ENCODE results near the gene DDX50. TPM values are rescaled to one million over a fixed set of nuclear protein-coding genes. Genes with fewer than 3 reads are reported as not detected.

Gene DDX50, protein sequence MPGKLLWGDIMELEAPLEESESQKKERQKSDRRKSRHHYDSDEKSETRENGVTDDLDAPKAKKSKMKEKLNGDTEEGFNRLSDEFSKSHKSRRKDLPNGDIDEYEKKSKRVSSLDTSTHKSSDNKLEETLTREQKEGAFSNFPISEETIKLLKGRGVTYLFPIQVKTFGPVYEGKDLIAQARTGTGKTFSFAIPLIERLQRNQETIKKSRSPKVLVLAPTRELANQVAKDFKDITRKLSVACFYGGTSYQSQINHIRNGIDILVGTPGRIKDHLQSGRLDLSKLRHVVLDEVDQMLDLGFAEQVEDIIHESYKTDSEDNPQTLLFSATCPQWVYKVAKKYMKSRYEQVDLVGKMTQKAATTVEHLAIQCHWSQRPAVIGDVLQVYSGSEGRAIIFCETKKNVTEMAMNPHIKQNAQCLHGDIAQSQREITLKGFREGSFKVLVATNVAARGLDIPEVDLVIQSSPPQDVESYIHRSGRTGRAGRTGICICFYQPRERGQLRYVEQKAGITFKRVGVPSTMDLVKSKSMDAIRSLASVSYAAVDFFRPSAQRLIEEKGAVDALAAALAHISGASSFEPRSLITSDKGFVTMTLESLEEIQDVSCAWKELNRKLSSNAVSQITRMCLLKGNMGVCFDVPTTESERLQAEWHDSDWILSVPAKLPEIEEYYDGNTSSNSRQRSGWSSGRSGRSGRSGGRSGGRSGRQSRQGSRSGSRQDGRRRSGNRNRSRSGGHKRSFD
- polyA plus RNA-seq (2011; rRNA removed), result 40.9 and 60.8 TPM in 2 replicates
- polyA minus RNA-seq (2011; rRNA and poly(A)+ RNA removed), result 23.9 and 38.5 TPM in 2 replicates

- Histone ChIP-seq H3K4me3 (ENCODE audit: low read depth, low read length) (peak within 1 kb of the TSS; percentile 93), H3K9me3 (ENCODE audit: control insufficient read depth, insufficient read depth, low read length) (no peaks in the 10 kb centered on the region; the same call in 1 of the 2 replicates), H3K27me3 (ENCODE audit: control insufficient read depth, insufficient read depth, low read length) (no peaks in the 10 kb centered on the region), H3K27ac (ENCODE audit: low read depth, low read length) (peak within 1 kb of the TSS; percentile 97)
- CTCF ChIA-PET, result no interaction called here
- TF ChIP-seq, protein P1, sequence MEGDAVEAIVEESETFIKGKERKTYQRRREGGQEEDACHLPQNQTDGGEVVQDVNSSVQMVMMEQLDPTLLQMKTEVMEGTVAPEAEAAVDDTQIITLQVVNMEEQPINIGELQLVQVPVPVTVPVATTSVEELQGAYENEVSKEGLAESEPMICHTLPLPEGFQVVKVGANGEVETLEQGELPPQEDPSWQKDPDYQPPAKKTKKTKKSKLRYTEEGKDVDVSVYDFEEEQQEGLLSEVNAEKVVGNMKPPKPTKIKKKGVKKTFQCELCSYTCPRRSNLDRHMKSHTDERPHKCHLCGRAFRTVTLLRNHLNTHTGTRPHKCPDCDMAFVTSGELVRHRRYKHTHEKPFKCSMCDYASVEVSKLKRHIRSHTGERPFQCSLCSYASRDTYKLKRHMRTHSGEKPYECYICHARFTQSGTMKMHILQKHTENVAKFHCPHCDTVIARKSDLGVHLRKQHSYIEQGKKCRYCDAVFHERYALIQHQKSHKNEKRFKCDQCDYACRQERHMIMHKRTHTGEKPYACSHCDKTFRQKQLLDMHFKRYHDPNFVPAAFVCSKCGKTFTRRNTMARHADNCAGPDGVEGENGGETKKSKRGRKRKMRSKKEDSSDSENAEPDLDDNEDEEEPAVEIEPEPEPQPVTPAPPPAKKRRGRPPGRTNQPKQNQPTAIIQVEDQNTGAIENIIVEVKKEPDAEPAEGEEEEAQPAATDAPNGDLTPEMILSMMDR (IDR thresholded peaks at IDR 0.05; ENCODE audit: low read depth, low read length), result no peak
- peak; percentile 97 for DNase-seq (ENCODE audit: low read depth, low spot score)
- POLR2A ChIA-PET, result interaction anchor here (0.6 to 1.1 kb wide), 3 partner anchors 91 to 512 kb away, joined by 3 read pairs; no protein-coding TSS in a partner anchor
Measured at GRCh38 chr10:68901105-68901927, at the start of gene DDX50. DDX50 (plus strand) TSS chr10:68901315; CDS start chr10:68901385, 70 bp downstream.

DNA sequence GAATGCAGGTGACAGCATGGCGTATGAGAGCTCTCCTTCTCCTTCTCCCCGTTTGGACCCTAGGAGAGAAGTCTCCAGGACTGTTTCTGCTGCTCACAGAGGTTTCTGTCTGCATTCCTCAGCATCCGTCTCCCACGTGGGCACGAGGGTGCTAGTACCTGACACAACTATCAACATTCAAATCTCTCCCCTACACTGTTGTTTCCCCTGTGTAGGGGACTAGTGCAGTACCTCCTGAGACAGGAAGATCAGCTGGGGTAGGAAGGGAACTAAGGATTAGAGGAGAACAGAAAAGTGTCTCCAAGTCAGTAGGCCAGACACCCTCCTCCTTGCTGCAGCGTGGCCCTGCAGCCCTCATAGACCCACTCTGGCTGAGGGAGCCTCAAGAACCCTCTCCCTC is 44.8 kb upstream of the DDX50 start:
- TF ChIP-seq, protein P1 (IDR thresholded peaks at IDR 0.05; ENCODE audit: low read depth, low read length), result no peak
- POLR2A ChIA-PET, result no interaction called here
- H3K4me3 ChIP-seq (ENCODE audit: low read depth, low read length), result no peak overlapping the region
- no peak overlapping the region for H3K27ac ChIP-seq (ENCODE audit: low read depth, low read length)
- peaks cover 7% of the 10 kb centered on the region for H3K9me3 ChIP-seq (ENCODE audit: control insufficient read depth, insufficient read depth, low read length)
- CTCF ChIA-PET, result interaction anchor here (0.6 kb wide), 1 partner anchor 15 kb away, joined by 3 read pairs; no protein-coding TSS in a partner anchor
- no peak for DNase-seq (ENCODE audit: low read depth, low spot score)
- H3K27me3 ChIP-seq (ENCODE audit: control insufficient read depth, insufficient read depth, low read length), result peaks cover 18% of the 10 kb centered on the region

GRCh38 chr10:68857005-68857404 is 44.1 kb upstream of the DDX50 start:
- peaks cover 18% of the 10 kb centered on the region for H3K27me3 ChIP-seq (ENCODE audit: control insufficient read depth, insufficient read depth, low read length)

DNA sequence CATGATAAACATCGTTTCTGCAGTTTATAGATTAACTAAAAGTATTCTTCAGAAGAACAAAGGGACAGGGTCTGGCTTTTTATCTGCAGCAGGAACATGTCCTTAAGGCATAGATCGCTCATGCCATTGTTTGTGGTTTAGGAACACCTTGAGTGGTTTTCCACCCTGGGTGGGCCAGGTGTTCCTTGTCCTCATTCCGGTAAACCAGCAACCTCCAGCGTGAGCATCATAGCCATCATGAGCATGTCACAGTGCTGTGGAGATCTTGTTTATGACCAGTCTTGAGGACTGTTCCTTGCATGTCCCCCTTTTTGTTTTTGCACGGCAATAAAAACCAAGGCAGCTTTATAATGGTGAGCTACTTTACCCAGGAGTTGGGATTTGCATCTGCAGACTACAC is 39.9 kb upstream of the DDX50 start:
- CTCF ChIA-PET, result interaction anchor here (1.2 kb wide), 1 partner anchor 46 kb away, joined by 4 read pairs; no protein-coding TSS in a partner anchor
- H3K9me3 ChIP-seq (ENCODE audit: control insufficient read depth, insufficient read depth, low read length), result peaks cover 7% of the 10 kb centered on the region
- H3K27me3 ChIP-seq (ENCODE audit: control insufficient read depth, insufficient read depth, low read length), result peaks cover 14% of the 10 kb centered on the region
- no peak overlapping the region for H3K4me3 ChIP-seq (ENCODE audit: low read depth, low read length)
- TF ChIP-seq, protein P1 (IDR thresholded peaks at IDR 0.05; ENCODE audit: low read depth, low read length), result no peak
- DNase-seq (ENCODE audit: low read depth, low spot score), result no peak
- H3K27ac ChIP-seq (ENCODE audit: low read depth, low read length), result no peak overlapping the region
- POLR2A ChIA-PET, result no interaction called here

More at GRCh38 chr10:68857005-68857404, 44.1 kb upstream of the DDX50 start:
- Histone ChIP-seq H3K27ac (ENCODE audit: low read depth, low read length) (no peak overlapping the region), H3K4me3 (ENCODE audit: low read depth, low read length) (no peak overlapping the region), H3K9me3 (ENCODE audit: control insufficient read depth, insufficient read depth, low read length) (peaks cover 7% of the 10 kb centered on the region)
- TF ChIP-seq, protein P1 (IDR thresholded peaks at IDR 0.05; ENCODE audit: low read depth, low read length), result no peak
- ChIA-PET CTCF (no interaction called here), POLR2A (no interaction called here)
- no peak for DNase-seq (ENCODE audit: low read depth, low spot score)

Data from AG04450 (cell line).